H54 (cell line): ENCODE data around the gene HOXC6.
"Not testable (repeated sequence)": the region's sequence is repeated elsewhere in the genome, so short reads cannot be mapped to it uniquely, and the experiment has no call there.

Experiments
- DNase-seq: peaks from one replicate; pipeline ENCODE4 v3.0.0; 2011; ENCODE audit warnings: low spot score, mixed read lengths; ENCODE audit not compliant: insufficient read length
- FAIRE-seq: peaks from 3 replicates; lab custom pipeline; 2011; peaks lifted over from hg19 to GRCh38; lab: Jason Lieb, UNC
- POLR2A ChIP-seq: IDR thresholded peaks from 2 replicates; pipeline ENCODE4 v1.6.1; 2011; ENCODE audit warnings: low read depth, mild to moderate bottlenecking, low read length

Gene HOXC6

GRCh38 chr12:54055552-54055951, 27.3 kb downstream of the HOXC6 start:
- DNase-seq, result no peak
- TF ChIP-seq POLR2A, result no peak
- FAIRE-seq, result no peak

- no peak for TF ChIP-seq POLR2A
- DNase-seq (no peak), FAIRE-seq (no peak)
Measured at GRCh38 chr12:54056110-54056509, 27.9 kb downstream of the HOXC6 start.

GRCh38 chr12:54058128-54058768, 30.0 kb downstream of the HOXC6 start:
- no peak for DNase-seq
- FAIRE-seq, result no peak
- TF ChIP-seq POLR2A, result no peak

GRCh38 chr12:54059668-54060067, 31.4 kb downstream of the HOXC6 start:
- TF ChIP-seq POLR2A, result no peak
- DNase-seq (no peak), FAIRE-seq (no peak)

- DNase-seq, result no peak
- no peak for FAIRE-seq
- TF ChIP-seq POLR2A, result no peak
Measured at GRCh38 chr12:54060174-54060974, 32.1 kb downstream of the HOXC6 start.

GRCh38 chr12:54060975-54061778, 32.9 kb downstream of the HOXC6 start:
- FAIRE-seq, result no peak
- no peak for TF ChIP-seq POLR2A
- DNase-seq, result no peak

GRCh38 chr12:54065677-54066076, 37.4 kb downstream of the HOXC6 start:
- TF ChIP-seq POLR2A, result no peak
- DNase-seq (no peak), FAIRE-seq (no peak)

GRCh38 chr12:54066408-54066807, 38.2 kb downstream of the HOXC6 start:
- FAIRE-seq (no peak), DNase-seq (no peak)
- TF ChIP-seq POLR2A, result no peak

GRCh38 chr12:54068418-54069070, 40.3 kb downstream of the HOXC6 start:
- no peak for DNase-seq
- no peak for TF ChIP-seq POLR2A
- no peak for FAIRE-seq

GRCh38 chr12:54071942-54072341, 43.7 kb downstream of the HOXC6 start:
- FAIRE-seq, result no peak
- TF ChIP-seq POLR2A, result no peak
- no peak for DNase-seq

- DNase-seq, result no peak
- no peak for FAIRE-seq
- no peak for TF ChIP-seq POLR2A
Measured at GRCh38 chr12:54074308-54074707, 46.1 kb downstream of the HOXC6 start.

- no peak for TF ChIP-seq POLR2A
- FAIRE-seq (no peak), DNase-seq (no peak)
Measured at GRCh38 chr12:54075409-54075808, 47.2 kb downstream of the HOXC6 start.

GRCh38 chr12:54075974-54076373, 47.7 kb downstream of the HOXC6 start:
- TF ChIP-seq POLR2A, result no peak

GRCh38 chr12:54077843-54078242, 49.6 kb downstream of the HOXC6 start:
- DNase-seq, FAIRE-seq: not testable (repeated sequence)

More at GRCh38 chr12:54075974-54076373, 47.7 kb downstream of the HOXC6 start:
- FAIRE-seq (no peak), DNase-seq (no peak)

- DNase-seq, FAIRE-seq: not testable (repeated sequence)
Measured at GRCh38 chr12:54079115-54079514, 50.9 kb downstream of the HOXC6 start.
